Measurements from ENCODE around the gene CRYBB1. TPM values are rescaled to one million over a fixed set of nuclear protein-coding genes. Genes with fewer than 3 reads are reported as not detected.

The CRYBB1 gene
- total RNA-seq: 0.99 TPM

- no peak for DNase-seq
Measured at GRCh38 chr22:26617271-26618199, at the start of gene CRYBB1. CRYBB1 (minus strand) TSS chr22:26618027; CDS start chr22:26616319, 1,708 bp downstream.

- DNase-seq: no peak
Measured at GRCh38 chr22:26667140-26667539, 49.3 kb upstream of the CRYBB1 start.

- peak; percentile 51 for DNase-seq
Measured at GRCh38 chr22:26665813-26666231, 48.0 kb upstream of the CRYBB1 start.

- no peak for DNase-seq
Measured at GRCh38 chr22:26663374-26663923, 45.6 kb upstream of the CRYBB1 start.

- no peak for DNase-seq
Measured at GRCh38 chr22:26662160-26662559, 44.3 kb upstream of the CRYBB1 start.

GRCh38 chr22:26660961-26661578 is 43.2 kb upstream of the CRYBB1 start:
- DNase-seq: no peak

GRCh38 chr22:26660356-26660755 is 42.5 kb upstream of the CRYBB1 start:
- no peak for DNase-seq

- no peak for DNase-seq
Measured at GRCh38 chr22:26658671-26659478, 41.0 kb upstream of the CRYBB1 start.

GRCh38 chr22:26658161-26658560 is 40.3 kb upstream of the CRYBB1 start:
- DNase-seq: no peak

- DNase-seq: no peak
Measured at GRCh38 chr22:26656891-26657851, 39.3 kb upstream of the CRYBB1 start, which contains the start of gene MIAT. MIAT (plus strand) TSS chr22:26657588.

- no peak for DNase-seq
Measured at GRCh38 chr22:26651815-26652214, 34.0 kb upstream of the CRYBB1 start.

- DNase-seq: no peak
Measured at GRCh38 chr22:26650722-26651421, 33.0 kb upstream of the CRYBB1 start.

- DNase-seq: no peak
Measured at GRCh38 chr22:26648528-26649388, 30.9 kb upstream of the CRYBB1 start.

- no peak for DNase-seq
Measured at GRCh38 chr22:26648011-26648497, 30.2 kb upstream of the CRYBB1 start.

- no peak for DNase-seq
Measured at GRCh38 chr22:26646158-26646557, 28.3 kb upstream of the CRYBB1 start.

- no peak for DNase-seq
Measured at GRCh38 chr22:26643418-26644100, 25.7 kb upstream of the CRYBB1 start.

- no peak for DNase-seq
Measured at GRCh38 chr22:26642465-26643417, 24.9 kb upstream of the CRYBB1 start.
